ENCODE measurements around the gene DDIAS. TPM values are rescaled to one million over a fixed set of nuclear protein-coding genes. Genes with fewer than 3 reads are reported as not detected.

DDIAS gene
- total and polyA plus RNA-seq, 4 donors = 0.71 to 2.8 (median 1.4) TPM

- Histone ChIP-seq H3K9ac (ENCODE audit: insufficient read depth in 1 of 2, low read length in 2 of 2) (peak overlapping the region; percentile 38 to 89), H3K27me3 (ENCODE audit: control insufficient read depth in 3 of 3, insufficient read depth in 3 of 3, low read length in 2 of 3) (no peaks in the 10 kb centered on the region), H3K27ac (ENCODE audit: low read depth in 1 of 2, low read length in 1 of 2) (peak overlapping the region; percentile 74 to 93), H3K4me1 (ENCODE audit: control insufficient read depth in 5 of 5, insufficient read depth in 5 of 5, low read length in 5 of 5) (peaks cover 0 to 24% (median 12%) of the 10 kb centered on the region in 5 donors), H3K36me3 (ENCODE audit: control insufficient read depth in 4 of 4, insufficient read depth in 4 of 4, low read length in 4 of 4) (no peaks in the 10 kb centered on the region), H3K4me3 (peak overlapping the region; percentile 55), H3K9me3 (ENCODE audit: control insufficient read depth in 4 of 4, insufficient read depth in 3 of 4, low read length in 3 of 4) (no peaks in the 10 kb centered on the region)
- WGBS, 2 donors = 1 to 2% methylated on average over 11 of the region's 11 CpGs
- peak in 1 of 3 donors; percentile 43 for DNase-seq
- no peak for TF ChIP-seq CTCF (IDR thresholded peaks at IDR 0.05; ENCODE audit: control extremely low read depth, extremely low read depth)
- ATAC-seq (ENCODE audit: insufficient read depth, low FRiP score) = no peak
Observed at GRCh38 chr11:82899957-82900276, 1.6 kb upstream of the DDIAS start.

- Histone ChIP-seq H3K9me3 (ENCODE audit: control insufficient read depth in 4 of 4, insufficient read depth in 3 of 4, low read length in 3 of 4) (no peaks in the 10 kb centered on the region), H3K4me3 (peak within 1 kb of the TSS; percentile 55), H3K36me3 (ENCODE audit: control insufficient read depth in 4 of 4, insufficient read depth in 4 of 4, low read length in 4 of 4) (no peaks in the 10 kb centered on the region), H3K4me1 (ENCODE audit: control insufficient read depth in 5 of 5, insufficient read depth in 5 of 5, low read length in 5 of 5) (peaks cover 0 to 24% (median 12%) of the 10 kb centered on the region in 5 donors), H3K27me3 (ENCODE audit: control insufficient read depth in 3 of 3, insufficient read depth in 3 of 3, low read length in 2 of 3) (no peaks in the 10 kb centered on the region), H3K27ac (ENCODE audit: low read depth in 1 of 2, low read length in 1 of 2) (peak within 1 kb of the TSS; percentile 74 to 93), H3K9ac (ENCODE audit: insufficient read depth in 1 of 2, low read length in 2 of 2) (peak within 1 kb of the TSS; percentile 38 to 89)
- ATAC-seq (ENCODE audit: insufficient read depth, low FRiP score) (peak; percentile 95), DNase-seq (peak; percentile 92 to 95 (median 94))
- 0% methylated on average over 33 to 40 of the region's 40 CpGs for WGBS, 2 donors
- no peak for TF ChIP-seq CTCF (IDR thresholded peaks at IDR 0.05; ENCODE audit: control extremely low read depth, extremely low read depth)
Observed at GRCh38 chr11:82900277-82901164, 1.0 kb upstream of the DDIAS start, which contains the start of gene PRCP. Gene PRCP, minus strand, starts transcription at chr11:82900430. Its CDS starts 28 bp downstream, at chr11:82900402.

GRCh38 chr11:82901922-82902485 is 468 bp downstream of the DDIAS start:
- H3K4me3 ChIP-seq = no peak overlapping the region
- WGBS, 2 donors = 4% methylated on average over 15 of the region's 15 CpGs
- no peak for DNase-seq

More at GRCh38 chr11:82901922-82902485, 468 bp downstream of the DDIAS start:
- TF ChIP-seq CTCF (IDR thresholded peaks at IDR 0.05; ENCODE audit: control extremely low read depth, extremely low read depth) = no peak
- ATAC-seq (ENCODE audit: insufficient read depth, low FRiP score) = no peak
- no peak overlapping the region for H3K9ac ChIP-seq (ENCODE audit: insufficient read depth in 1 of 2, low read length in 2 of 2)
- H3K9me3 ChIP-seq (ENCODE audit: control insufficient read depth in 4 of 4, insufficient read depth in 3 of 4, low read length in 3 of 4) = no peaks in the 10 kb centered on the region
- no peak overlapping the region for H3K27ac ChIP-seq (ENCODE audit: low read depth in 1 of 2, low read length in 1 of 2)
- H3K36me3 ChIP-seq (ENCODE audit: control insufficient read depth in 4 of 4, insufficient read depth in 4 of 4, low read length in 4 of 4) = no peaks in the 10 kb centered on the region
- peaks cover 0 to 24% (median 12%) of the 10 kb centered on the region in 5 donors for H3K4me1 ChIP-seq (ENCODE audit: control insufficient read depth in 5 of 5, insufficient read depth in 5 of 5, low read length in 5 of 5)
- H3K27me3 ChIP-seq (ENCODE audit: control insufficient read depth in 3 of 3, insufficient read depth in 3 of 3, low read length in 2 of 3) = no peaks in the 10 kb centered on the region

Measured in lung (tissue), 12 donors.